NCI-H69 (cell line): ENCODE measurements around the gene MALRD1.
"Not testable (repeated sequence)": the region's sequence is repeated elsewhere in the genome, so short reads cannot be mapped to it uniquely, and the experiment has no call there.

Source experiments
- DNase-seq: peaks from one replicate; lab custom pipeline; 2025; lab: John Stamatoyannopoulos, UW

MALRD1 gene

DNA sequence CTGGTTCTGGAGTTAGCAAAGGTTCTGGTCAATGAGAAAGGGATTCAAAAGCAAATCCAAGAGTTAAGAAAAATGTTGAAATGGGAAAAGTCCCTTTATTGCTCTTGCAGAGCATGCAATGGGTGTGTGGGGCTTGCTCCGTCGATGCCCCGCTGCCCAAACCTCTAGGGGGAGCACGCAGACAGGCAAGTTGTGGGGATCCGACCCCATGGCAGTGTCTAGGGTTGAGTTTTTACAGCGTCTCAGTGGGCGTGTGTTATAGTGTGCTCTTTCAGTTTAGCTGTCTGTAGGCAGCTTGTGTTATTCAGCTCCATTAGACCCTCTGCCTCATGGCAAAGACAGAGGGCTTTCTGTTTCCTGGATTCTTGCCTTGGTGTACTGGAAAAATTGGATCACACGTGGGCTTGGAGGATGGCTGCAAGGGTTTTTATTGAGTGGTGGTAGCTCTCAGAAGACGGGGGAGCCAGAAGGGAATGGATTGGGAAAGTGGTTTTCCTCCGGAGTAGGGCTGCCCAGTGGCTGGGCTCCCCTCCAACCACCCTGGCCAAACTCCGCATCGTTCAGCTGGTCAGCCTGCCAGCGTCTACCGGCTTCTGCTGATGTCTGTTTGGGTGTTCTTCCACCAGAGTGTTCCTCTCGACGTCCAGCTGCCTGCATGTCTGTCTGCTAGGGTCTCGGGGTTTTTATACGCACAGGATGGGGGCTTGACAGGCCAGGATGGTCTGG lies 665.4 kb downstream of the MALRD1 start:
- DNase-seq: no peak

DNA sequence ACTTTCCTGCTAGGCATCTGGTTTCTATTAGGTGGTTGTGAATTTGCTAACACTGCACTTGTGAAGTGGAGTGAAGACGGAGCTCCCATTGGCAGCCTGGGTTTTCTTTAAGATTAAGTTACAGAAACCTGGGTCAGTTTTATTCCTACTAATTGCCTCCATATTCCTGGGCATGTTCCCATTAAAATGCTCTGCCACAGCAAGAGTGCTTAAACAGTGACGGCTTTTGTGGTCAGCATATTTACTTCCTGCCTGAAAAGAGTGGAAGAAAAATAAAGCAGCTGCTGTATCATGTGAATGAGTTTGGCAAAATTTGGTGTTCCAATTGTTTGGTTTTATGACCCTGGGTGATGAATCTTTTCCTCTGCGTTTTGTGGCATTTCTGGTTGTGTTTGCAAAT lies 670.7 kb downstream of the MALRD1 start:
- DNase-seq: peak; percentile 4

DNA sequence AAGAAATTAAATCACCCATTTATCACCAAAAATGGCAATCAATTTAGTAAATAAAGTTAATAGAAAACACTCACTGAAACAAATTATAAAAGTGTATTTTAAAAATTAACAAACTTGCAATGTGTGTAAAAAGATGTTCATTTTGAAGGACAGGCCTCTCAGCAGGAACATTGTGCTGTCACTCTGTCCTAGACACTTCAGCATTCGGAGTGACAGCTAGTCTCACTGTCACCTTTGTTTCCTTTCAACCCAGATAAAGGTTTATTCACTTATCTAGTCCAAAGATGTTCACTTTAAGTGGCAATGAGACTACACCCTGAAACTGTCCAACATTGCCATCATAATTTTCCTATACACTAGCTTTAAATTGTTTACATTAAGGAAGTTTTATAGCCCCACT lies 675.7 kb downstream of the MALRD1 start:
- no peak for DNase-seq

DNA sequence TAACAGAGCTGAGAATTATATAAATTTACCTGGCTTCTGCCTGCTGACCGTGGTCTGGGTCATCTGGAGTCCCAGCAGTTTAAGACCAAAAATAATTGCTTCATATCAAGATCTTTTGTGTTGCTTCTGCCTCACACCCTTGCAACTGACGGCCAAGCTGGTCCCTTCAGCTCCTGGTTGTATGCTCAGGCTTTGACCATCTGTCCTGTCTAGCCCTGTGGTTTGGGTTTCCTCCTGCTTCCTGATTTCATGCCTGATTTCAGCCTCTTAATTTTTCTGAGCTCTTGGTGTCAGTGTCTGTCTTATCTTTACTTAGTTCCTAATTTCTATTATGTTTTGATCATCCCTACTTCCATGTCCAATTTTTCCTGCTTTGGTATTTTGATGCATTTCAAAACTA lies 679.8 kb downstream of the MALRD1 start:
- peak; percentile 38 for DNase-seq

DNA sequence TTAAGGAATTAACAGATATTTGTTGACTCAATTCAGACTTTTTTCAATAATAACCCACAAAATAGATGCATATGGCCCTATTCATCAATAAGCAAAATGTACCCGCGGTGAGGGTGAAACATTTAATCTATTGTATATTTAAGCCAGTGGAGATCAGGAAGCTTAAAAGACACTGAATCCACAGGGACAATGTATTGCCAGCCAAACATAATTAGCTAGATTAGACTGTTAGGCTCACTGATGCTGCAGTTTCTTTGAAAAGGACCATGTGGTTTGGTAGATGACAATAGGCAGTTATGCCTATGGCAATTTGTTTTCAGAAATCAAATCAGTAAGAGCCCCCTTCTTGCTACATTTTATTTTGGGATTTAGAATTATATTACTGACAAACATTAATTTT lies 680.4 kb downstream of the MALRD1 start:
- DNase-seq: peak; percentile 46

DNA sequence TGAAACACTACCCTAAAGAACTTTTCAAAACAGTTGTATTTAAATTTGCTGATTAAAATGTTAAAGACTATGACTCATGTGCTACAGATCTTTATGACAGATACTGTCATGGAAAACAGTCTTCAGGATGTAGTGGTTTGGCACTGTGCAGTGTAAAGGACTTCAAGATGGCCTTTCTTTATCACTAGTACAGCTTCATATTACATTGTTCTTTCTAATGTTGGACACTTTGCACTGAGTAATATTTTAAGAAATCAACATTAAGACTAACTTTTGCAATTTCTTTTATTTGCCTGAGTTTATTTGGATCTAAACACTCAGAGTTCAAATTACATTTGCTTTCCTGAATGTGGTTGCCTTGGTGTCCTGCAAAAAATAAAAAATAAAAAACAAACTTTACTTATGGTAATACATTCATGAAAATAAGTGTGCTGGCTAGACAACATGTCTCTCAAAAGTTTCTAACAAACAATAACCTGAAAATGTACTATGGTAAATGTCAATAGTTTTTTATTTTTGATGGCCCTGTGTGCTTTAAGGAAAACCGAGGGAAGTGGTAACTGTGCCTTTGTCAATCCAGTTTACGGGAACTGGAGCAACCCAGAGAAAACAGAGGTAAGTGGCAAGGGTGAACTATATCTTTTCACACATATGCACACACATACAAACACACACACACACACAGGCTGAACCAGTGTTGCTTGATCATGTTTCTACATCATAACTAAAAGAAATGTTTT lies 681.7 kb downstream of the MALRD1 start:
- DNase-seq: no peak

DNA sequence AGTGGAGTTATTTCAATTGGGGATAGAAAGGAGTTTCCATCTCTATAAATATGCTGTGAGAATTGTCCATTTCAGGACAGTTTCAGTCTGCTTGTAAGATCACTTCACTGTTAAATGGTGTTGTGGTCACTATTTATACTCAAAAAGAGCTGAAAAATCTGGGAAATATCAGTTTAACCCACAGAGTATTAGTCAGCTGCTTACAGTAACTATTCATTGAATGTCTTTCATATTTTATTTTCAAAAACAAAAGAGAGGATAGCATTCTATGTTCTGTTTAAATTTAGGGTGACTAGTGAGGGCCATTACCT lies 682.3 kb downstream of the MALRD1 start:
- DNase-seq: no peak

DNA sequence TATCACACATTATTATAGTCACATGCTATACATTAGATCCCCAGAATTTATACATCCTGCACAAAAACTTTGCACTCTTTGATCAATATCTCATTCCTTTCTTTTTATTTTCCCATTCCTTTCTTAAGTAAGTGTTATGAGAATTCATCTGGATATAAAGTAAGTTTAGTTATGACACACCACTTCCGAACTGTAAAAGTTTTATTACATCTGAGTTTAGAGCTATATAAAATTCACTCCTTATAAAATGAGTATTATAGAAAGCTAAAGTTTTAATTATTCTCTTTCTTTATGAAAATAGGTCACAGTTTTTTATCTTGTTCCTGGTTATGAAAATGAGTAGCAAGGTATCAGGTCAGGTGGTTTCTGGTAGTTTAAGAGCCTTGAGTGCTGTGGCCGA lies 683.0 kb downstream of the MALRD1 start:
- no peak for DNase-seq

DNA sequence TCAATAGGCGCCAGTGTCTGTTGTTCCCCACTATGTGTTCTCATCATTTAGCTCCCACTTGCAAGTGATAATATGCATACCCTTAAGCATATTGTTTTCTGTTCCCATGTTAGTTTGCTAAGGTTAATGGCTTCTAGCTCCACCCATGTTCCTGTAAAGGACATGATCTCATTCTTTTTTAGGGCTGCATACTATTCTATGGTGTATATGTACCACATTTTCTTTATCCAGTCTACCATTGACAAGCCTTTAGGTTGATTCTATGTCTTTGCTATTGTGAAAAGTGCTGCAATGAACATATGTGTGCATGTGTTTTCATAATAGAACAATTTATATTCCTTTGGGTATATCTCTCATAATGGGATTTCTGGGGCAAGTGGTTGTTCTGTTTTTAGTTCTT lies 689.8 kb downstream of the MALRD1 start:
- no peak for DNase-seq

DNA sequence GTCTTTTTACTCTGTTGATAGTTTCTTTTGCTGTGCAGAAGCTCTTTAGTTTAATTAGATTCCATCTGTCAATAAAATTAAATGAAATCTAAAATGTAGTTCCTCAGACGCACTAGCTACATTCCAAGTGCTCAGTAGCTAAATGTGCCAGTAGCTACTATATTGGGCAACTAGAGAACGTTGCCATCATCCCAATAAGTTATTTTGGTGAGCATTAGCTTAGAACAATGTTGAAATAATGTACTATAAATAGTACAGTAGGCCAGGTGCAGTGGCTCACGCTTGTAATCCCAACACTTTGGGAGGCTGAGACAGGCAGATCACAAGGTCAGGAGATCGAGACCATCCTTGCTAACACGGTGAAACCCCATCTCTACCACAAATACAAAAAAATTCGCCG lies 690.6 kb downstream of the MALRD1 start:
- DNase-seq: not testable (repeated sequence)

DNA sequence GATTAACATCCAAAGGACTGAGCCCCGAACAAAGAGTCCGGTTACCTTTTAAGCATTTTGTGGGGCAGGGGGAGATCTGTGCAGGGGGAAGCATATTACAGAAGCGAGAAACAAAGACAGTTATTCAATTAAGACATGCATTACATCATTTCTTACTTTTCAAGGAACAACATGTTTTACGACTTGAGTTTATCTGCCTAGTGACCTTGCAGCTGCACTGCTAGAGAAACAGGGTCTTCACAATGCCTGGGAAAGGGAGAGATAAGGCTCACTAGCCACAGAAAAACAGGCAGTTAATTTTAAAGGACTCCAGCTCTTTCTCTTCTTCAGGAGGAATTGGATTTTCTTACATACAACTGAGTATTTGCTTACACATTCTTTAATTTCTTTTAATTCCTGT lies 693.5 kb downstream of the MALRD1 start:
- not testable (repeated sequence) for DNase-seq

DNA sequence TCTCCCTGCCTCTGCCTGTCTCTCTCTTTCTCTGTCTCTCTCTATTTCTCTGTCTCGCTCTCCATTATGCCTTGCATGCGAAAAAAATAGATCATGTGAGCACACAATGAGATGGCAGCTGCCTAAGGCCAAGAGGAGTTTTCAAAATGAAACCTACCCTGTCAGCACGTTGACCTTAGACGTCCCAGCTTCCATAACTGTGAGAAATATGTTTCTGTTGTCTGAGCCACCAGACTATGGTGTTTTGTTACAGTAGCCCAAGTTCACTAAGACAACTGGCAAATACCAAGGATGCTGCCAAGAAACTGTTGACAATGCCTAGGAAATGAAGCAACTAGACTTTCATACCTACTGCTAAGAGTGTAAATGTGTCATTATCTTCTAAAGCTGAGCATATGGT lies 697.1 kb downstream of the MALRD1 start:
- no peak for DNase-seq

DNA sequence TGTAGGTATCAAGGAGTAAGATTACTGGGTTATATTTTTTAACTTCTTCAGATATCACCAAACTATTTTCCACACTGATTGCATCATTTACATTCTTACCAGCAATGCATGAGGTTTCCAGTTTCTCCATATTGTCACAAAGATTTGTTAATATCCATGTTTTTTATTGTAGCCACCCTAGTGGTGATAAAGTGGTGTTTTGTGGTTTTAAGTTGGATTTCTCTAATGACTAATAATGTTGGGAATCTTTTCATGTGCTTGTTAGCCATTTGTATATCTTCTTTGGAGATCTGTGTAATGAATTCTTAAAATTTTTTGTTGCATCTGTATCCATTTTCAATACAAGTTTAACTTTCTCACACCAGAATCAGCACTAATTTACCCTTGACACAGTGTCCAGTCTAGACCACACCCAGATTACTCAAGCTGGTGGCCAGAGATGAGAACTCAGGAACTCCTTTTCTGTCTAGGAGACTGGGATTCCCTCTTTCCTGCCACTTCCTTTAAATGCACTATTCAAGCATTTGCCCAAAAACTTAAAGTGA lies 700.7 kb downstream of the MALRD1 start:
- DNase-seq: no peak

DNA sequence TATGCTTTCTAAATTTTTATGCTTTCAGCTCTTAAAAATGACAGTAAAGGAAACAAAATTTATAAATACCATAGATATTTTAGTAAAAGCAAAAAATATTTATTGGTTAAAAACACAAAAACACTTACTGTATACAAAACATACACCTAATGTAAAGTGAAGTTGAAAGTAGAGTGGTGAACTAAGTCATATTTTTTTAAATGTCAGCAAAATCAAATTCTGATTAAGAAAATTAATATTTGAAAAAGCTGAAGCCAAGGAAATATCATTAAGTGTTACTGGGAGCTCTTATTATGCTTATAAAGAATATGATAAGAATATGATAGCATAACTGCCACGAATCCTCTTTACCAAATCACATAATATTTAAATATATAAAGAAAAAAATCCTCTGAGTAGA lies 702.4 kb downstream of the MALRD1 start:
- no peak for DNase-seq

DNA sequence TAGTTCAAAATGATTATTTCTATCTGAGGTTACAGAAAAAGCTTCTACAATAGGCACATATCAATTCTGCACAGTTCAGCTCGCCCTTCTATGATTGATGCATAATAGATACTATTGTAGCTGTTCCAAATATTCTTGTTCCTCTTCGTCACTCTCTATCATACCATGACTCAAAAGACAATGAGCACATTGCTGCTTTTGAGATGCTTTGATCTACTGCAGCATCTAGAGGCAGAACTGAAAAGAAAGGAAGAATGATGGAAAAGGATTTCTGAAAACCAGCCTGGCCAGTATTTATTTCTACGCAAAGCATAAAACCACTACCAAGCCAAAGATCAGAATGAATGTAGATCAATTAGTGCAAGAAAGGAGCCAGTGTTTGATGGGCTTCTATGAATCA lies 708.3 kb downstream of the MALRD1 start:
- DNase-seq: no peak

DNA sequence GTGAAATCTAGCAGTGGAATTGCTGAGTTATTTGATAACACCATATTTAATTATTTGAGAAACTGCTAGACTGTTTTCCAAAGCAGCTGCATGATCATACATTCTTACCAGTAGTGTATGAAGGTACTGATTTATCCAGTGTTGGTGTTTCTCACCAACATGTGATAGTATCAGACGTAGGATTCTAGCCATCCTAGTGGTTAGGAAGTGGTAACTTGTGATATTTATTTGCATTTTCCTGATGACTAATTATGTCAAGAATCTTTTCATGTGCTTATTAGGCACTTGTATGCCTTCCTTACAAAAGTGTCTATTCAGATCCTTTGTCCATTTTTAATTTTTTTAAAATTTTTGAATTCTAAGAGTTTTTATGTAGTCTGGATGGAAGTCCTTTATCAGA lies 713.4 kb downstream of the MALRD1 start:
- DNase-seq: no peak

DNA sequence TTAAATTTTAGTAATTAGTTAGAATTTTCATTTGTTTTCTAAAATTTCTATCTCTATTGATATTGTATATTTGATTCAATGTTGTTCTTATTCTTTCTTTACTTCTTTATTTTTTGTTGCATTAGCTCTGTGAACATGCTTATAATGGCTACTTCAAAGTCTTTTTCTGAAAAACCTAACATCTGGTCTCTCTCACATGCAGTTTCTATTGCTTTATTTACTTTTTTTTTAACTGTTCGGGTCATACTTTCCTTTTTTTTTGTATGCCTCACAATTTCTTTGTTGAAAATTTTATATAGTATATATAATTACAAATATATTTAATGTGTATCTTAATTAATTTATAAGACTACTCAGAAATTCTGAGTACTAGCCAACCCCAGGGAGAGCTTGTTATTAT lies 715.5 kb downstream of the MALRD1 start:
- DNase-seq: no peak

DNA sequence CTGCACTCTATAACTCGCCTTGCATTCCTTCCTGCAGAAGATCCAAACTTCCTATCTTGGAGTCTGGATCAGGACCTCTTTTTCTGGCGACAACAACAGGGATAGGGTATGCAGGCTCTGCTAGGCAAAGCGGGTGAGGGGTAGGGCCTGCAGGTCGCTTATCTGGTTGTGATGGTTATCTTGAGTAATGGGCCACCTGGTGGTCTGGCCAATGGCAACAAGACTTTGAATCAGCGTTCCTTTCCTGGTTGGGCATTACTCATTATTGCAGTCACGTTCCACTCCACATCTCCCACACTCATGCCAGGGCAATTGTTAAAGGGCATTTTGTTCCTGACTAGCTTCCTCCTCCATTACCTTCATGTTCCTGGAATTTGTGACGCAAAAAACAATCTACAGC lies 719.3 kb downstream of the MALRD1 start:
- no peak for DNase-seq

DNA sequence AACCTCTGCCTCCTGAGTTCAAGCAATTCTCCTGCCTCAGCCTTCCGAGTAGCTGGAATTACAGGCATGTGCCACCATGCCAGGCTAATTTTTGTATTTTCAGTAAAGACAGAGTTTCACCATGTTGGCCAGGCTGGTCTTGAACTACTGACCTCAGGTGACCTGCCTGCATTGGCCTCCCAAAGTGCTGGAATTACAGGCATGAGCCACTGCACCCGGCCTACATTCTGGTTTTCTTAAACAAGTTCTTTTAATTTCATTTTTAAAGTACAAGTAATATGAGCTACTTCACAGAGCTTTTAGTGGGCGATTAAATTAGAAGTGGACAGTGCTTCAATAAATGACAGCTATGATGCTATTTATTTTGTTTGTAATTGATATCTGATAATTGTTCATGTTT lies 721.2 kb downstream of the MALRD1 start:
- DNase-seq: not testable (repeated sequence)

DNA sequence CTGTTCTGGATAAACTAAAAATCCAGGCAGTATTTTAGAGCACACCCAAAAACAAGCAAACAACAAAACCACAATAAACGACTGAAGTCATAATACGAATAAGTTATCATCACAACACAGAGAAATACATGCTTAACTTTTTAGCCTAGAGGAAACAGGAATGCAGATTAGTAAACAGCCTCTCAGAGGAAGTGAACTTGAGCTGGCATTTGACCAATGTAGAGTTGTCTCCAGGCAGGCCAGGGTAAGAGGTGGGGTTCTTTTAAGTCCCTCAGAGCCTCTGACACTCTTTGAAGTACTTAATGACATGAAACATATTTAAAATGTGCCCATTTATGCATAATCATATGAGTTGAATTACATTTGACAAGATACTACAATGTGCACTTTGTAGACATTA lies 724.4 kb downstream of the MALRD1 start:
- no peak for DNase-seq

DNA sequence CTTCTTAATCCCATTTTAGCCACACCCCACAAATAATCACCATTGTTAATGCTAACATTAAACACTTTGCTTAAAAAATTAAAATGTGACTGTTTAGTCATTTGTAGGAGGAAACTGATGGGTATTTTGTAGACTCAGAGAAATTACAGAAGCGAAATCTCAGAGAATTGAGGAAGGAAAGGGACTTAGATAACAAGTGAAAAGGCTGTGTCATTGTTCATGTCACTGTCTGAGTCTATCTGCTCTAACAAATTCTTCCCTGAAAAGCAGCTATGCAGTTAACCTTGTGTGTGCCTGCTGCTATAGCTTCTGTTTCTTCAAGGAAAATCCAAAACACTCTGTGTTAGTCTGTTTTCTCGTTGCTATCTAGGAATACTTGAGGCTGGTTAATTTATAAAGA lies 726.7 kb downstream of the MALRD1 start:
- no peak for DNase-seq

DNA sequence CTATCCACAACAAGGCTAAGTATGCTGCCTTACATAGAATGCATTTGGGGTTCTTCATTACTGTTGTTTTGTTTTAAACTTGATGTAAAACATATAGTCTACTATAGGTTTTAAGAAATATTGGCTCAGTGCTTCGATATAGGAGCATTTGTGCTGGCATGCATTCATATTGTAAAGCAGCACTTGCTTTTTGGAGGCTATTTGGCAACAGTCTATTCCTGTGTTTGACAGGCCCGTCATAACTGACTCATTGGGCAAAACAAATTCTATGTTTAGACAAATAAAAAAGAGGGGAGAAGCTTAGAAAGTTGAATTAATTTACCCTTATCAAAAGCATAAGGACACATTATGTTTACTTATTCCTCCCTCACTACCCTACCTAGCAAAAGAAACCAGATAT lies 729.2 kb downstream of the MALRD1 start:
- DNase-seq: no peak

DNA sequence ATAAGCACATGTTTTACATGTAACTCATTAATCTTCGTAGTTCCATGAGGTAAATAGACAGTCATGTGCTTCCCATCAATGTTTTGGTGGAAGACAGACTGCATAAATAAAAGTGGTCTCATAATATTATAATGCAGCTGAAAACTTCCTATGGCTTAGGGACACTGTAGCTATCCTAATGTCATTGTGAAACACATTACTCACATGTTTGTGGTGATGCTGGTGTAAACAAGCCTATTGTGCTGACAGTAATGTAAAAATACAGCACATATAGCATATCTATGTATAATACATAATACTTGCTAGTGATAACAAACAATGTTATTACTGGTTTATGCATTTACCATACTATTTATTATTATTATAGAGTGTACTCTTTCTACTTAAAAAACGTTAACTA lies 730.4 kb downstream of the MALRD1 start:
- DNase-seq: no peak
